Upper lobe of left lung (tissue), 6 donors: ENCODE measurements around the gene RAB11B. TPM values are rescaled to one million over a fixed set of nuclear protein-coding genes. Genes with fewer than 3 reads are reported as not detected.
"Not testable (repeated sequence)": the region's sequence is repeated elsewhere in the genome, so short reads cannot be mapped to it uniquely, and the experiment has no call there.

Source experiments
- ATAC-seq, 2 donors: fragments of 200-7000 bp; cut with Tn5 transposase; one replicate each; pipeline ENCODE4 v1.9.1; 2022; ENCODE audit warnings: mild to moderate bottlenecking in 2 of 2, moderate library complexity in 2 of 2; ENCODE audit not compliant: low FRiP score in 2 of 2
- DNase-seq, 2 donors: peaks; one replicate each; pipeline ENCODE4 v3.0.0-alpha.2; 2019 to 2020
- H3K27ac ChIP-seq, 4 donors: fragments of 200-600 bp; sonication (generic); one replicate each; pipeline ENCODE4 v1.5.1; 2016 to 2019
- H3K27me3 ChIP-seq, 4 donors: fragments of 200-600 bp; sonication (generic); one replicate each; pipeline ENCODE4 v1.5.1; 2017 to 2019
- H3K36me3 ChIP-seq, 4 donors: fragments of 200-600 bp; sonication (generic); one replicate each; pipeline ENCODE4 v1.5.1; 2016 to 2019
- H3K4me1 ChIP-seq, 4 donors: fragments of 200-600 bp; sonication (generic); one replicate each; pipeline ENCODE4 v1.5.1; 2018 to 2019
- H3K4me3 ChIP-seq, 4 donors: fragments of 200-600 bp; sonication (generic); one replicate each; pipeline ENCODE4 v1.5.1; 2017 to 2019; ENCODE audit warnings: mild to moderate bottlenecking in 2 of 4, moderate library complexity in 1 of 4
- H3K9me3 ChIP-seq, 4 donors: fragments of 200-600 bp; sonication (generic); one replicate each; pipeline ENCODE4 v1.5.1; 2018 to 2019
- EP300 ChIP-seq, 4 donors: sonication (generic); formaldehyde crosslinking; IDR thresholded peaks; one replicate each; pipeline ENCODE4 v1.5.1; 2017; ENCODE audit warnings: antibody characterized with exemption in 4 of 4, control low read depth in 2 of 4
- POLR2A ChIP-seq, 4 donors: fragments of 450-650 bp; IDR thresholded peaks; one replicate each; pipeline ENCODE4 v1.5.1; 2016 to 2017; ENCODE audit warnings: antibody characterized with exemption in 4 of 4, mild to moderate bottlenecking in 2 of 4
- POLR2AphosphoS5 ChIP-seq, 2 donors: sonication (generic); formaldehyde crosslinking; IDR thresholded peaks; one replicate each; pipeline ENCODE4 v1.5.1; 2017; ENCODE audit warnings: antibody characterized with exemption in 2 of 2
- WGBS, 2 donors: methylation state at CpG; one replicate each; pipeline ENCODE4 v1.1.5; 2017 to 2018; 5-methylcytosine and 5-hydroxymethylcytosine counted together
- total RNA-seq, 6 donors: library from RNA; depleted of rRNA in 4 of 6; stranded (reverse); fragments of >200 nt in 4 of 6; gene quantifications; one replicate each; pipeline versions ENCODE4 v1.1.0 to v1.2.1, GENCODE V29; 2016 to 2021
- TF ChIP-seq, protein P1 (sequence below), 6 experiments: fragments of 450-650 bp in 4 of 6; fragments of 200-600 bp in 2 of 6; sonication (generic) in 2 of 6; IDR thresholded peaks; one replicate each; pipeline ENCODE4 v1.5.1; 2016 to 2019; ENCODE audit warnings: antibody characterized with exemption in 6 of 6
- donor health status: DM: no; HTN: no; CAD: no; lungs with moderate emphysema.
- donor health status: DM: no; HTN: yes; CAD: no; lungs with severe emphysema.

The RAB11B gene
- total RNA-seq, 6 donors from 2014 or later = 55.0 to 158 (median 130) TPM

- Histone ChIP-seq H3K4me1 (no peaks in the 10 kb centered on the region), H3K9me3 (no peaks in the 10 kb centered on the region), H3K27ac (no peak overlapping the region), H3K27me3 (no peaks in the 10 kb centered on the region), H3K4me3 (no peak overlapping the region), H3K36me3 (peaks cover 0 to 17% (median 8%) of the 10 kb centered on the region in 4 donors)
- 83 to 91% methylated on average over 22 to 26 of the region's 26 CpGs for WGBS, 2 donors
- DNase-seq (no peak), ATAC-seq (peak; percentile 39 to 51)
- TF ChIP-seq POLR2AphosphoS5 (IDR thresholded peaks at IDR 0.05) = peak in 1 of 2 donors; percentile 4
- TF ChIP-seq, protein P1, sequence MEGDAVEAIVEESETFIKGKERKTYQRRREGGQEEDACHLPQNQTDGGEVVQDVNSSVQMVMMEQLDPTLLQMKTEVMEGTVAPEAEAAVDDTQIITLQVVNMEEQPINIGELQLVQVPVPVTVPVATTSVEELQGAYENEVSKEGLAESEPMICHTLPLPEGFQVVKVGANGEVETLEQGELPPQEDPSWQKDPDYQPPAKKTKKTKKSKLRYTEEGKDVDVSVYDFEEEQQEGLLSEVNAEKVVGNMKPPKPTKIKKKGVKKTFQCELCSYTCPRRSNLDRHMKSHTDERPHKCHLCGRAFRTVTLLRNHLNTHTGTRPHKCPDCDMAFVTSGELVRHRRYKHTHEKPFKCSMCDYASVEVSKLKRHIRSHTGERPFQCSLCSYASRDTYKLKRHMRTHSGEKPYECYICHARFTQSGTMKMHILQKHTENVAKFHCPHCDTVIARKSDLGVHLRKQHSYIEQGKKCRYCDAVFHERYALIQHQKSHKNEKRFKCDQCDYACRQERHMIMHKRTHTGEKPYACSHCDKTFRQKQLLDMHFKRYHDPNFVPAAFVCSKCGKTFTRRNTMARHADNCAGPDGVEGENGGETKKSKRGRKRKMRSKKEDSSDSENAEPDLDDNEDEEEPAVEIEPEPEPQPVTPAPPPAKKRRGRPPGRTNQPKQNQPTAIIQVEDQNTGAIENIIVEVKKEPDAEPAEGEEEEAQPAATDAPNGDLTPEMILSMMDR (IDR thresholded peaks at IDR 0.05) = no peak
Measured at GRCh38 chr19:8373867-8374813, 16.0 kb upstream of the RAB11B start.

- H3K27ac ChIP-seq = not testable (repeated sequence)
Measured at GRCh38 chr19:8375766-8376165, 14.4 kb upstream of the RAB11B start.

GRCh38 chr19:8376373-8376974 lies 13.7 kb upstream of the RAB11B start:
- H3K36me3 ChIP-seq = peaks cover 0 to 17% (median 6%) of the 10 kb centered on the region in 4 donors
- H3K4me1 ChIP-seq, H3K27ac ChIP-seq, ATAC-seq, H3K4me3 ChIP-seq, H3K9me3 ChIP-seq, H3K27me3 ChIP-seq, DNase-seq: not testable (repeated sequence)
- WGBS, 2 donors = 86 to 93% methylated on average over 9 to 10 of the region's 10 CpGs

More at GRCh38 chr19:8375766-8376165, 14.4 kb upstream of the RAB11B start:
- WGBS, 2 donors = 98% methylated on average over 17 of the region's 32 CpGs; no CpG with 5 or more reads in 1 of the 2 donors
- ATAC-seq, H3K4me1 ChIP-seq, H3K27me3 ChIP-seq, H3K9me3 ChIP-seq, H3K4me3 ChIP-seq: not testable (repeated sequence)
- H3K36me3 ChIP-seq = peaks cover 0 to 17% (median 8%) of the 10 kb centered on the region in 4 donors
- peak in 1 of 2 donors; percentile 77 for DNase-seq

DNA sequence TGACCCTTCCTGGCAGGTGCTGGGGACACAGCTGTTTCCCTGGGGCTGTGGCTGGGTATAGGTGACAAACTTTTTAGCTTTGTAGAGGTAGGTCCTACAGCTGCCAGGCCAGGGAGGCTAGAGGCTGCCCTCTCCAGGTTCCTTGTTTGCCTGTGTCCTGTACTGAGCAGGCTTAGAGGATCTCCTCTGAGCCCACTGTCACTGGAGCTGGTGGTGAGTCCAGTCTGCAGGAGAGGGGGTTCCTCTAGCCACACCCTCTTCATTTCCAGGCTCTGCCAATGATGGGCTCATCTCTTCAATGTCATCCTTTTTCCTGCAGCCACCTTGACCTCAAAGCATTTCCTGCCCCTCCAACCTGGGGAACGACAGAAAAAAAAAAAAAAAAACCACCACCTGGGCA lies 12.6 kb upstream of the RAB11B start:
- no peaks in the 10 kb centered on the region for H3K27me3 ChIP-seq
- WGBS, 2 donors = 57 to 64% methylated on average over 1 of the region's 1 CpG
- no peak for DNase-seq
- no peaks in the 10 kb centered on the region for H3K9me3 ChIP-seq
- H3K4me1 ChIP-seq = no peaks in the 10 kb centered on the region
- no peak for TF ChIP-seq POLR2A (IDR thresholded peaks at IDR 0.05)
- no peak for TF ChIP-seq POLR2AphosphoS5 (IDR thresholded peaks at IDR 0.05)
- TF ChIP-seq, protein P1 (IDR thresholded peaks at IDR 0.05) = no peak
- no peak for TF ChIP-seq EP300 (IDR thresholded peaks at IDR 0.05)
- no peak for ATAC-seq
- no peak overlapping the region for H3K27ac ChIP-seq
- no peak overlapping the region for H3K4me3 ChIP-seq
- peaks cover 0 to 17% (median 5%) of the 10 kb centered on the region in 4 donors for H3K36me3 ChIP-seq

DNA sequence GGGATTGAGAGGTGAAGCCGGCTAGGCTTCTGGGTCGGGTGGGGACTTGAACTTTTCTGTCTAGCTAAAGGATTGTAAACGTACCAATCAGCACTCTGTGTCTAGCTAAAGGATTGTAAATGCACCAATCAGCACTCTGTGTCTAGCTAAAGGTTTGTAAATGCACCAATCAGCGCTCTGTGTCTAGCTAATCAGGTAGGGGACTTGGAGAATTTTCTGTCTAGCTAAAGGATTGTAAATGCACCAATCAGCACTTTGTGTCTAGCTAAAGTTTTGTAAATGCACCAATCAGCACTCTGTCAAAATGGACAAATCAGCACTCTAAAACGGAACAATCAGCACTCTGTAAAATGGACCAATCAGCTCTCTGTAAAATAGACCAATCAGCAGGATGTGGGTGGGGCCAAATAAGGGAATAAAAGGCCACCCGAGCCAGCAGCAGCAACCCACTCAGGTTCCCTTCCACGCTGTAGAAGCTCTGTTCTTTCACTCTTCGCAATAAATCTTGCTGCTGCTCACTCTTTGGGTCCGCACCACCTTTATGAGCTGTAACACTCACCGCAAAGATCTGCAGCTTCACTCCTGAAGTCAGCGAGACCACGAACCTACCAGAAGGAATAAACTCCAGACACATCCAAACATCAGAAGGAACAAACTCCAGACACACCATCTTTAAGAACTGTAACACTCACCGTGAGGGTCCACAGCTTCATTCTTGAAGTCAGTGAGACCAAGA lies 10.8 kb upstream of the RAB11B start:
- not testable (repeated sequence) for H3K9me3 ChIP-seq, ATAC-seq, DNase-seq, H3K27ac ChIP-seq, H3K27me3 ChIP-seq, H3K4me3 ChIP-seq, H3K36me3 ChIP-seq, H3K4me1 ChIP-seq
- 94% methylated on average over 13 of the region's 13 CpGs for WGBS, 2 donors

- ATAC-seq, H3K4me3 ChIP-seq: not testable (repeated sequence)
- H3K27ac ChIP-seq = peak overlapping the region in 3 of 4 donors; percentile 40 to 72 (median 63)
Measured at GRCh38 chr19:8384569-8384968, 5.6 kb upstream of the RAB11B start.

GRCh38 chr19:8385103-8385502 lies 5.1 kb upstream of the RAB11B start:
- not testable (repeated sequence) for DNase-seq, H3K27me3 ChIP-seq, H3K9me3 ChIP-seq, ATAC-seq, H3K36me3 ChIP-seq, H3K4me3 ChIP-seq
- Histone ChIP-seq H3K27ac (peak overlapping the region; percentile 40 to 72 (median 57)), H3K4me1 (peaks cover 19 to 34% (median 24%) of the 10 kb centered on the region in 4 donors)
- 24 to 41% methylated on average over 2 of the region's 2 CpGs for WGBS, 2 donors

More at GRCh38 chr19:8384569-8384968, 5.6 kb upstream of the RAB11B start:
- H3K9me3 ChIP-seq, DNase-seq, H3K27me3 ChIP-seq, H3K36me3 ChIP-seq: not testable (repeated sequence)
- WGBS, 2 donors = 53 to 67% methylated on average over 4 of the region's 4 CpGs
- H3K4me1 ChIP-seq = peaks cover 19 to 32% (median 24%) of the 10 kb centered on the region in 4 donors

DNA sequence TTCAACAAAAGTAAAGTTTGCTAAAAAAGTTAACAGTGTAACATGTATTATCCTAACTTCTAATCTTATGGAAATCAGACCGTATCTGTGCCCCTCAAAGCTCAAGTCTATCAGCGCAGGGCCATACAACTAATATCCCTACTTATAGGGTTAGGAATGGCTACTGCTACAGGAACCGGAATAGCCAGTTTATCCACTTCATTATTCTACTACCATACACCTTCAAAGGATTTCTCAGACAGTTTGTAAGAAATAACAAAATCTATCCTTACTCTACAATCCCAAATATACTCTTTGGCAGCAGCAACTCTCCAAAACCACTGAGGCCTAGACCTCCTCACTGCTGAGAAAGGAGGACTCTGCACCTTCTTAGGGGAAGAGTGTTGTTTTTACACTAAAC lies 4.6 kb upstream of the RAB11B start:
- DNase-seq, H3K36me3 ChIP-seq, H3K4me3 ChIP-seq, ATAC-seq, H3K9me3 ChIP-seq, H3K27me3 ChIP-seq: not testable (repeated sequence)
- H3K27ac ChIP-seq = peak overlapping the region; percentile 51 to 72 (median 58)
- WGBS, 2 donors = 68 to 74% methylated on average over 3 of the region's 3 CpGs
- peaks cover 19 to 34% (median 24%) of the 10 kb centered on the region in 4 donors for H3K4me1 ChIP-seq

DNA sequence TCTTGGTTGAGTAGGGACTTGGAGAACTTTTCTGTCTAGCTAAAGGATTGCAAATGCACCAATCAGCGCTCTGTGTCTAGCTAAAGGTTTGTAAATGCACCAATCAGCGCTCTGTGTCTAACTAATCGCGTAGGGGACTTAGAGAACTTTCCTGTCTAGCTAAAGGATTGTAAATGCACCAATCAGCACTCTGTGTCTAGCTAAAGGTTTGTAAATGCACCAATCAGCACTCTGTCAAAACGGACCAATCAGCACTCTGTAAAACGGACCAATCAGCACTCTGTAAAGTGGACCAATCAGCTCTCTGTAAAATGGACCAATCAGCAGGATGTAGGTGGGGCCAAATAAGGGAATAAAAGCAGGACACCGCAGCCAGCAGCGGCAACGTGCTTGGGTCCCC lies 3.7 kb upstream of the RAB11B start:
- H3K36me3 ChIP-seq, H3K9me3 ChIP-seq, H3K4me3 ChIP-seq, ATAC-seq, DNase-seq, H3K27me3 ChIP-seq: not testable (repeated sequence)
- Histone ChIP-seq H3K4me1 (peaks cover 25 to 42% (median 31%) of the 10 kb centered on the region in 4 donors), H3K27ac (peak overlapping the region; percentile 51 to 72 (median 58))
- 83 to 93% methylated on average over 9 of the region's 9 CpGs for WGBS, 2 donors
